Measurements from ENCODE around the gene PPP3R1. TPM values are rescaled to one million over a fixed set of nuclear protein-coding genes. Genes with fewer than 3 reads are reported as not detected.

The PPP3R1 gene
- total RNA-seq, 1 experiment from 2014 or later: 74.2 TPM

GRCh38 chr2:68141875-68142274 is 110.5 kb downstream of the PPP3R1 start:
- Histone ChIP-seq H2AFZ (ENCODE audit: low read length) (no peak overlapping the region), H2BK120ac (ENCODE audit: low read depth, low read length, poor library complexity, severe bottlenecking) (no peak overlapping the region), H3K9ac (ENCODE audit: extremely low read depth, insufficient read length, low read length) (no peak overlapping the region), H4K5ac (ENCODE audit: insufficient read length, low read depth, low read length) (no peak overlapping the region), H2BK5ac (ENCODE audit: insufficient read length, low read length) (no peak overlapping the region), H2BK12ac (ENCODE audit: insufficient read length, low read depth, low read length) (no peak overlapping the region), H3K9me3 (ENCODE audit: control insufficient read depth, low read depth, low read length) (no peaks in the 10 kb centered on the region), H2BK20ac (ENCODE audit: low read depth, low read length, poor library complexity, severe bottlenecking) (no peak overlapping the region), H3K56ac (ENCODE audit: insufficient read length, low read depth, low read length) (no peak overlapping the region), H3K14ac (ENCODE audit: insufficient read depth, low read length) (no peak overlapping the region), H4K8ac (replicated peaks; ENCODE audit: insufficient read length, low read depth, low read length) (no peak overlapping the region), H3K27me3 (ENCODE audit: insufficient read depth, low read length) (no peaks in the 10 kb centered on the region), H3K4ac (ENCODE audit: low read depth, low read length) (no peak overlapping the region), H3K79me1 (ENCODE audit: insufficient read depth, low read depth, low read length, poor library complexity, severe bottlenecking) (no peaks in the 10 kb centered on the region), H4K20me1 (ENCODE audit: control insufficient read depth, insufficient read depth, insufficient read length) (no peaks in the 10 kb centered on the region), H3K4me1 (ENCODE audit: insufficient read depth, low read length) (no peaks in the 10 kb centered on the region), H3K27ac (ENCODE audit: insufficient read length, low read depth, low read length) (no peak overlapping the region), H2BK15ac (ENCODE audit: low read depth, low read length) (no peak overlapping the region), H4K91ac (ENCODE audit: insufficient read length, low read depth, low read length) (no peak overlapping the region), H3K18ac (ENCODE audit: insufficient read length, low read depth, low read length) (no peak overlapping the region), H2AK5ac (ENCODE audit: insufficient read length, low read length) (no peak overlapping the region), H3K4me2 (ENCODE audit: insufficient read depth, insufficient read length, low read length) (no peak overlapping the region), H3K23me2 (ENCODE audit: insufficient read length, low read depth, low read length, poor library complexity, severe bottlenecking) (no peaks in the 10 kb centered on the region), H3K79me2 (ENCODE audit: insufficient read depth, low read length) (no peaks in the 10 kb centered on the region), H3K23ac (ENCODE audit: insufficient read length, low read depth, low read length) (no peak overlapping the region), H3T11ph (ENCODE audit: low read length) (no peak overlapping the region)
- H3K36me3 Mint-ChIP-seq (ENCODE audit: insufficient read depth in 1 of 3, low read depth in 3 of 3): peaks cover 4 to 23% (median 9%) of the 10 kb centered on the region in 3 experiments; a peak in 4 of 7 replicates
- H3K27me3 Mint-ChIP-seq (ENCODE audit: low read depth): no peaks in the 10 kb centered on the region
- H3K9me3 Mint-ChIP-seq: no peaks in the 10 kb centered on the region
- no peak for DNase-seq
- WGBS (ENCODE audit: extremely low coverage, insufficient read length, low lambda C conversion rate): no CpG with 5 or more reads among the region's 2 CpGs
- TF ChIP-seq CTCF (conservative IDR thresholded peaks at IDR 0.05): no peak
- H3K27ac Mint-ChIP-seq: no peak overlapping the region
- H3K4me1 Mint-ChIP-seq: no peaks in the 10 kb centered on the region
- no peak overlapping the region for H3K4me3 Mint-ChIP-seq

All from H9 (cell line).